GM15510 (cell line): ENCODE measurements around the gene RGMA.

Experiments used
- POLR2A ChIP-seq: IDR thresholded peaks from 3 replicates; pipeline ENCODE4 v1.6.1; 2011; ENCODE audit warnings: borderline replicate concordance; ENCODE audit not compliant: insufficient read length; ENCODE audit errors: extremely low read depth

Gene RGMA

DNA sequence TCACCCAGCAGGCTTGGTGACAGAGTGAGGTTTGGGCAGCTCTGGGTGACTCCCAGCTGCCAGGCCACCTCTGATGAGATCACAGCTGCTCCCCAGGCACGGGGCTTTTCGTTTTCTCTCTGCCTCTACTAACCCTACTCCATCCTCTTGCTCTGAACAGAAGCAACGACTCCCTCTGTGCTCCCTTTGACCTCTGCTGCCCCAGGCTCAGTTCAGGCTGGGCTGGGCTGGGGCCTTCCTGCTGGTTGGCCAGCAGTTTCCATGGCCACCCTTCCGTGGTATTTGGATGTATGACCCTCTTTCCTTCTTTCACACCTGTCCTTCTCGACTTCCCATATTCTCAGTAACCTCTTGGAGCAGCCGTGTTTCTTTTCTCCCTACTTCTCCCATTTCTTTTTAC is 8.6 kb downstream of the RGMA start:
- no peak for TF ChIP-seq POLR2A

DNA sequence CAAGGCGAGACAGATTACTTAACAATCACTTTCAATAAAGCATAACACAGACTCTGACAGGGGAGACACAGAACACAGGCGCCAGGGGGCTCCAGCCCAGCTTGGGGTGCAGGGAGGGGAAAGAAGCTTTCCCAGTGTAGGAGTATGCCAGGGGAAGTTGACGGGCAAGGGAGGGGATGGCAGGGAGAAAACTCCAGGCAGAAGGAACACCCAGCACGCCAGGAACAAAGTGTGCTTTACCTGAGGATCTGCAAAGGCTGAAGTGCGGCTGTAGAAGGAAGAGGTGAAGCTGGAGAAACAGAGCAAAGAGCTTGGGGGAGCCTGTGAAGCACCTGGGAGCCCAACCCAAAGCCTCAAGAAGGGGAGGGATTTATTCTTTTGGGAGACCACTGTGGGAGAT is 12.1 kb downstream of the RGMA start:
- no peak for TF ChIP-seq POLR2A

DNA sequence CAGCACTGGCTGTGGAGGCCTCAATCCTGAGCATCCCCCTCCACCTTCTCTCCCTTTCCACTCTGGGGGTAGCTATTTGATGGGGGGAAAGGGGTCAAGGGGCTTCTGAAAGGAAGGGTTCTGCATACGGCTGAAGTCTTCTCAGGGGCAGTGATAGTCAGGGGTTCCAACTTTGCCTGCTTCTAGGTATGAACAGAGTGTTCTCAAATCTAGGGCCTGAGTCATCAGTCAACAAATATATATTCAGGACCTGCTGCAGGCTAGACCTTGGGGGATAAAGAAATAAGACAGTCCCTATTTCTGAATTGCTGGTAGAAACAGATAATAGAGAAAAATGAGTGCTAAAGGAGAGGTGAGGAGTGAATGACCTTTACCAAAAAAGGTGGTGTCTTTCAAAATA is 12.8 kb downstream of the RGMA start:
- no peak for TF ChIP-seq POLR2A

DNA sequence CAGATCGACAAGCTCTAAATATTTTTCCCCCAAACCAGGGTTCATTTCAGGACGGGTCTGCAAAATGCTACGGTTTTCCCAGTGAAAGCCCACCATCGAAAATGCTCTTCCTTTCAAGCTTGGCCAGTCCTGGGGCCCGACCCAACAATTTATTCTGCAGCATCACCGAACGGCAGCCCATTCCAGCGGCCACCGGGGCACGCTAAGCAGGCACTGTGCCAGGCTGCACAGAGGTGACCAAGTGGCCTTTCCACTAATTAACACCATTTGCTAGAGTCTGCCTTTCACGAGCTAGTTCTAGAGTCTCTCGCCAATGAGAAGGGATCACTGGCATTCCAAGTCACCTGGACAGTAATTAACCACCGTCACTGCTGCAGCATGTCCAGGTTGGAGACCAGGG is 14.4 kb downstream of the RGMA start:
- TF ChIP-seq POLR2A: no peak

DNA sequence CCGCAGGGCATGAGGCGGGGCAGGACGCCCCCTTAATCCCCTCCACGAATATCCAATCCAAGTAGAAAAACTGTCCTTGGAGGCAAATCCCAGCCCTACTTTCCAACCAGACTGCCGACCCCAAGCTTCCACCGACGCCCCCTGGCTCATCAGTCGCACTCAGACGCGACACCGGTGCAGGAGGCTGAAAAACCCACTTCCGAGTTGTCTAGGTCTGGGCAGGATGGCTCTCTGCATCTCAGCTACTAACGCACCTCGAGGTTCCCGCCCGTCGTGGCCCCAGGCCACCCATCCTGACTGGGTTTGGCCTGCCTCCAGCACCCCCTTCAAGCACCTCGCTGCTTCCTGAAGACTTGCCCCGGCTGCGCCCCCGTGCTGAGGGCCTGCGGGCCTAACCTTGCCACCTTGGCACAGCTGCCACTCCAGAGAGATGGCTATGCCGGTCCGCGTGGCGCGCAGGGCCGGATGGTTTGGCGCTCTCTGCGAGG is 15.5 kb downstream of the RGMA start:
- TF ChIP-seq POLR2A: no peak

DNA sequence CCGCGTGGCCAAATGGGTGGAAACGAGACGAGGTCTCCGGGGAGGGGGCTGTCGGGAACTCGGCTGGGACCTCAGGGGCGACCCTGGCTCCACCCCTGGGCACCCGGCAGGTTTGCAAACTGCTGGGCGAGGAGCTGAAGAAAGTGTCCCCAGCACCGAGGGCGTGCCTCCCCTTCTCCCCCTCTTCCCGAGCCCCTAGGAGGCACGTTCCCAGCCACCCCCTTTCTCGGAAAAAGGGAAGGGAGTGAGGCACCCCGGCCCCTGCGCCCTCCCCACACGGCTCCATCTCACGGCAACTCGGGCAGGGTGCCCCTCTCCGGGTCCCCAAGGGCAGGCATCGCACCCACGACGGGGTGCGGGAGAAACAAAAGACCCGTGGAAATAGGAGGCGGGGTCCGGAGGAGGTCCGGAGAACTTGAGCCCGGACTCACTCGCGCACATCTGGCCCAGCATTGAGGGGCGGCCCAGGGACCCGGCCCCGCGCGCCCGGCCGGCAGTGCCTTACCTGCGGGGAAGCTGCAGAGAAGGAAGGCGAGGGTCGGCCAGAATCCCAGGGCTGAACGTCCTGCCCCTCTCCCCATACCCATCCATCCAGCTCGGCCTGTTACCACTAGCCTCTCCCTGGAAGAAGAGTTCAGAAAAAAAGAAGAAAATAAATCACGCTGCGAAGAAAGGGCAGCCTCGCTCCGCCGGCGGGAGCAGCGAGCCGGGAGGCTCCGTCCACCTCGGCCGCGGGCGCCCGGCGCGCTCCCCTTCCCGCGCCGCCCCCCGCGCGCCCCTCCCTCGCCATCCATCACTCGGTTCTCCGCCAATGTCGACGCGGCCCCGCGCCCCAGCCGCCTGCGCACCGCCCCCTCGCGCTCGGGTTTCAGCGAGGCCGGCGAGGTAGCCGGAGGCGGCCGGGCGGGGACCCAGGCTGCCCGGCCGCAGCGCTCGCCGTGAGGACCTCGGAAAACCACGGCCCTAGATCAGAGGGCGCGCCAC is 16.3 kb downstream of the RGMA start:
- no peak for TF ChIP-seq POLR2A

DNA sequence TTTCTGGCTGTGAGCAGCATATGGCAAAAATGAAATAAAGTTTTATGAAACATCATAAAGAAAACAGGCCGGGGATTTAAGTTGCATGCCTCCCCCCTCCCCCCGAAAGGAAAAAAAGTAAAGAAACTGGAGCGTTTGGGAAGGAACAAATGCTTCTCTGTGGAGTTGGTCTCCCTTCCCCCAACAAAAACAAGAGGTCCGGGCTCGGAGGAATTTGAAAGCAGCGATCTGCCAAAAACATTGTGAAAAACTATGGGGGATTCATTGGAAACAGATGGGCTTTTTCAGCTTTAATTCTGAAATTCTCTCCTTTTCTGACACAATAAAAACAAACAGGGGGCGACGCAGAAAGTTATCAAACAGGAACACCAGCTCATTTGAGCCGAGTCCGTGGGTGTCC is 17.0 kb downstream of the RGMA start:
- TF ChIP-seq POLR2A: no peak

DNA sequence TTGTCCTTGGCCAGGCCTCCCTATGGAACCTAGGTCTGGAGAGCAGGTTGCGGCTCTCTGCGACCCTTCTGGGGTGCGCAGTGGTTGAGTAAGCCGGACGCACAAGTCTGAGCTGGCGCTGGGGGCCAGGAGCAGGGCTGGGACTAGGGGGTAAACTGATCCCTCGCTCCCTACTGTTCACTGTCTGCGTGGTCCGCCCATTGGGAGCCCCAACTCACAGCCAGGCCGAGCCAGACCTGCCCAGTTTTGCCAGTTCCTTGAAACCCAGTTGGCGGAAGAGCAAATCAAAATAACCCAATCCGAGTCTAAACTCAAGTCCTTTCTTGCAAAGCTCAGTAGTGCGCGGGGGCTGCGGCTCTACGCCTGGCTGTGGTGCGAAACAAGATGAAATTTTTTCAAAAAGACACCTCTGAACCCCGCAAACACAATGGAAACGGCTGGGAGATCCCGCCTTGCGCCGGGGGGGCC is 17.5 kb downstream of the RGMA start:
- TF ChIP-seq POLR2A: no peak

DNA sequence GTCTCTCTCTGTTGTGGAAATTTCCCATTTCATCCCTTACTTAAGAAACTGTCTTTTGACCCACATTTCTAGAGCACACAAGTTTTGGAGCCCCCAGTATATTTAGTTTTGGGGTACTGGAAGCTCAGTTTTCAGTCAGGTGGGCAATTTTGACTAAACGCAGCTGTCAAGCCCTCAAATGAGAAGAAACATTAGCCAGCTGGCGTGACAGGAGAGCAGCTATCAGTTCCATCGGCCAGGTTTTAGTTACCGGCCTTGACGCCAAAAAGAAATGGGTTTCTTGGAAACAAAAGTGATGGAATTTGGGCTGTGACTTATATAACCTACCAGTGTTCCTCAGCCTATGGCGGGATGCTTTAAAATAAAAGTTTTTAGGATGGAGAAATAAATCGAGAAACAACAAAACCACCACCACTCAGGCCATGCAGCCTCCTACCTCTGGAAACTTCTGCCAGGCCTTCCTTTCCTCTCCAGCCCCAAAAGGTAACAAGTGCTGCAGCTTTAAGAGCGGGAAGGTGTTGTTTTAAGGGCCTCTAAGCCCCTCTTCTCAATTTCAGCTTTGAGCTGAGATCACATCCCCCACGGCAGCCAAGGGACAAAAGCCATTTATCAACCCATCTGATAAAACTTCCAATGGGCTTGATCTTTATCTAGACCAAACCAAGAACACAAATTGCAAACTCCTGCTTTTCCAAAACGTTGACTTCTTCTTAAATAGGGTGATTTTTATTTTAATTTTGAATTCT is 18.3 kb downstream of the RGMA start:
- no peak for TF ChIP-seq POLR2A

DNA sequence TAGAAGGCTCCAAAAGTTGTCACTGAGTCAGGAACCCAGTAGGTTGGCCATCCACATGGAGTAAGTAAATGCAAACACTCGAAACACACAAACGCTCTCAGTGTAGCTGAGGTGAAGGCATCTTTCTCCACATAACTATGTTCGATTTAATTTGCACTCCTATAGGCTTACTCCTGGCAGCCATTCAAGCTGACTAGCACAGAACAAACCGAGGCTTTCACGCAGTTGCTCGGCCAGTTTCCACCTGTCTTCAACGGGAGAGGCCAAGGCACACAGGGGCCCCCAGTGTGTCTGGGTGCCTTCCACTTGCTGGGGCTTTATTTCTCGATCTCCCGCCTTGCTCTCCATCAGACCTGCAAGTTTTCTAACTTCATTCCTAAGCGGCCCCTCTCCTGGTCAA is 18.9 kb downstream of the RGMA start:
- no peak for TF ChIP-seq POLR2A

DNA sequence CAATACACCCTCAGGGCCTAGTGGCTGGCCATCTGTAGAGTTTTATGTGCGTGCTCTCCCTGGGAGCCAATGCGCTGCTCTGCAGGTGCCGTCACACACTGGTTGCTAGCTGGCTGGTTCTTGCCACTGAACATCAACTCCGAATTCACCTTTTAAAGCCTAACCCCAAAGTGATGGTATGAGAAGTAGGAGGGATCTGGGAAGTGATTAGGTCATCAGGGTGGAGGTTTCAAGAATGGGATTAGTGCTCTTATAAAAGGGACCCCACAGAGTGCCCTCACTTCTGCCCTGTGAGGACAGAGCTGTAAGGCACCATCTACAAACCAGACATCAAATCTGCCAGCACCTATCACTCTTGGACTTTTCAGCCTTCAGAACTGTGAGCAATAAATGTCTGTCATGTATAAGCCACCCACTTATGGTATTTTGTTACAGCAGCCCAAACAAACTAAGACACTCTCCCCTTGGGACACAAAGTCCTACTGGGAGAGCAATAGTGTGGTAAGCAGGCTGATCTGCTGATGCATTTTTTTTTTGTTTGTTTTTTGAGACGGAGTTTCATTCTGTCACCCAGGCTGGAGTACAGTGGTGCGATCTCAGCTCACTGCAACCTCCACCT is 20.3 kb downstream of the RGMA start:
- no peak for TF ChIP-seq POLR2A

DNA sequence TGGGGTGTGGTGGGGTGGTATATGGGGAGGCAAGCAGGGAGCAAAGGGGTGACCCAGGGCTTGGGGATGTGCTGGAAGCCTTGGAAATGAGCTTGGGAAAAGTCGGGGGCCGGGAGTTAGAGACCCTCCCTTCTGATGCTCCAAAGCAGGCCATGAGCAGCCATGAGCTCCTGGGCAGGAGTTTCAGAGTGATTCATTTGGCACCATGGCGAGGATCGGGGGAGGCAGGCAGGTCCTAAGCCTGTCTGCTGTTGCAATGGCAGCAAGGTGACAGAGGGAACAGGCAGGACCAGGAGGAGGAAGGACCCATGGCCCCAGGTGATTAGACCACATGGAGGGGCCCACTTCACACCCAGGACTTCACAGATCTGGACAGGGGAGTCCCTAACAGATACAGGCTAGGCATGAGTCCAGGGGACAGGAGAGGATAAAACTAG is 21.3 kb downstream of the RGMA start:
- no peak for TF ChIP-seq POLR2A

DNA sequence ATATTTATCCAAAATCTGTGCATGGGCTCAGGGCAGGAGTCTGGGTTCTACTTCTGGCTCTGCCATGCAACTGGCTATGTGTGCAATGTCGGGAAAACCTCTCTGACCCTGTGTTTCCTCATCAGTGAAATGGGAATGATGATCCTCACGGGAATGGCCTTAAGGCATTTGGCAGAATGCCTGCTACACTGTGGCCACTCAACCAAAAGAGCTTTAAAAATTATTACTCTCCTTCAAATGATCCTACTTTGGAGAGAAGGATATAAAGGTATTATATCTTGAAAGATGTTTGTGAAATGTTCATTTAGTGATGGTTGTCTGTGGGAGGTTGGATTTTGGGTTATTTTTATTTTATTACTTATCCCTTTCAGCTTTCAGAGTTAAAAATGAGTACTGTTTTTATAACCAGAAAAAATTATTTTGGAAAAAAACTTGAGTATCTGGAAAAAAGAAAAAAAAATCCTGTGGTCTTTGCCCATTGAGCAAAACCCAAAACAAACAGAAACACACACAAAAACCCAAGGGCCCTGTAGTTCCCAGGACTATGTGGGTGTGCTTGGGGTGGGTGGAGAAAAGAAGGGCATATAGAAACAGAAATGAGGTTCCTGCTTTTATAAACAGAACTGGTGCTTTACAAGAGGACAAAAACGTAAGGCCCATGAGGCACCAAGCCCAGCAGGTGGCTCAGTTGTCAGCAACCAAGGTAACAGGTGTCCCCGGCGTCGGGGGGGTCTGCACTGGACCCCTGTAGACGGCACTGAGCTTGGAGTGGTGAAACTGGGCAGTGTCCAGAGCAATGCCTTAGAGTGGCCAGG is 22.0 kb downstream of the RGMA start:
- TF ChIP-seq POLR2A: no peak

DNA sequence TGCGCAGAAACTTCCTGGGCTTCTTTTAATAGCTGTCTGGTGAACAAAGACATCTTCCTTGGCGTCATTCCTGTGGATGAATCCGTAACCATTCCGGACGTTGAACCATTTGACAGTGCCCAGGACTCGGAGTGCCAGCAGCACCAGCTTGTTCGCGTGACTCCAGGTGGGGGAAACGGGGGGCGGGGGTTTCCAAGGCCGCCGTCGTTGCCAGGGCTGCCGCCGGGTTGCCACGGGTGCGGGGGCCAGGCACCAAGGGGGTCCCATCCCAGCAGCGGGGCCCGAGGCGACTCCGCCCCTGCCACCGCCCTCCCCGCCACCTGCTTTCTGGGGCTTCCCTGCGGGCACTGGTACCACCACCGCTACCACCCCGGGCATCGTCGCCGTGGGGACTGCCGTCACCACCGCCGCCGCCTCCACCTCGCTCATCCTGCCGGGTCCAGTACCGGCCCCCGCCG is 22.8 kb downstream of the RGMA start:
- TF ChIP-seq POLR2A: no peak
